ENCODE data around the gene ZNF280C. TPM values are rescaled to one million over a fixed set of nuclear protein-coding genes. Genes with fewer than 3 reads are reported as not detected.

ZNF280C gene
- total RNA-seq, 4 donors from 2014 or later, result 1.5 to 3.8 (median 3.3) TPM

DNA sequence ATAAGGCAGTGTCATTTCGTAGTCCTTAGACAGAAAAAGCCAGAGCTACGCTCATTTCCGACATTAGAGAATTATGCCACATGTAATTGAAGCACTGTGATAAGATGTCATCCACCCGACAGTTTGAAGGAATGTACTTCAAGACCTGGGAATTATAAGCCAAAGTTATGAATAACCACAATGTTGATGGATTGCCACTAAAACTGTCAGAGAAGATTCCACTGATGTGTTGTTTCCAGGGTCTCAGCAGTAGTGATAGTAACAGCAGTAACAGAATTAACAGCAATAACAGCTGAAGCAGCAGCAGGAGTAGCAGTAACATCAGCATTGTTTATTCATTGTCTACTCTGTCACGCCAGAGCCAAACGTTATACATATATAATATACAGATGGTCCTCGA is 72.2 kb downstream of the ZNF280C start:
- DNase-seq, result no peak
- no peaks in the 10 kb centered on the region for H3K4me1 ChIP-seq
- H3K27ac ChIP-seq, result no peak overlapping the region
- H3K36me3 ChIP-seq, result no peaks in the 10 kb centered on the region
- no peaks in the 10 kb centered on the region for H3K27me3 ChIP-seq
- no peaks in the 10 kb centered on the region for H3K9me3 ChIP-seq
- in situ Hi-C loops (cut with MboI; ENCODE audit: low sequenced_read_pairs in 4 of 4) (loop anchor here in 1 of 4 donors (10.0 kb wide), 1 partner anchor 122 kb away; no protein-coding TSS in a partner anchor), intact Hi-C loops (cut with DNase I; ENCODE audit: low total_unique reads) (no loop called here)
- ATAC-seq, result no peak
- TF ChIP-seq POLR2A (IDR thresholded peaks at IDR 0.05), result no peak
- TF ChIP-seq, protein P1, sequence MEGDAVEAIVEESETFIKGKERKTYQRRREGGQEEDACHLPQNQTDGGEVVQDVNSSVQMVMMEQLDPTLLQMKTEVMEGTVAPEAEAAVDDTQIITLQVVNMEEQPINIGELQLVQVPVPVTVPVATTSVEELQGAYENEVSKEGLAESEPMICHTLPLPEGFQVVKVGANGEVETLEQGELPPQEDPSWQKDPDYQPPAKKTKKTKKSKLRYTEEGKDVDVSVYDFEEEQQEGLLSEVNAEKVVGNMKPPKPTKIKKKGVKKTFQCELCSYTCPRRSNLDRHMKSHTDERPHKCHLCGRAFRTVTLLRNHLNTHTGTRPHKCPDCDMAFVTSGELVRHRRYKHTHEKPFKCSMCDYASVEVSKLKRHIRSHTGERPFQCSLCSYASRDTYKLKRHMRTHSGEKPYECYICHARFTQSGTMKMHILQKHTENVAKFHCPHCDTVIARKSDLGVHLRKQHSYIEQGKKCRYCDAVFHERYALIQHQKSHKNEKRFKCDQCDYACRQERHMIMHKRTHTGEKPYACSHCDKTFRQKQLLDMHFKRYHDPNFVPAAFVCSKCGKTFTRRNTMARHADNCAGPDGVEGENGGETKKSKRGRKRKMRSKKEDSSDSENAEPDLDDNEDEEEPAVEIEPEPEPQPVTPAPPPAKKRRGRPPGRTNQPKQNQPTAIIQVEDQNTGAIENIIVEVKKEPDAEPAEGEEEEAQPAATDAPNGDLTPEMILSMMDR (IDR thresholded peaks at IDR 0.05 in 4 of 5, conservative IDR thresholded peaks at IDR 0.05 in 1 of 5), result no peak
- H3K4me3 ChIP-seq, result no peak overlapping the region

DNA sequence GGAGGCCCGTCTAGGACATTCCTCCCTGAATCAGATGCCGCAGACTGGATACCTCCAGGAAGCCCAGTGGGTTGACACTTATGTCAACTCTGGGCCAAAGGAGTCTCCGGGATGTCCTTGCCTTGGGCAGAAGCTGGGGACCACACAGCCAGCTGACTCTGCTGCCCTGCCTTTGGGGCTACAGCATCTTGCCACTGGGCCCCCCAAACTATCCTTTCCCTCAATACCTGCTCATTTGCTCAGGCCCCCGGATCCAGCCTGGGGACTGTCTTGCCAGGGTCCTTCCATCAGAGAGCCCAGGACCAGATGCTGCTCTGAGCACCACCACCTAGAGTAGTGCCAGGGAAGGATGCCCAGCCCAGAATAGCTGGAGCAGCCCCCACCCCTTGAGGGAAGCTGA is 77.9 kb downstream of the ZNF280C start:
- Histone ChIP-seq H3K27ac (no peak overlapping the region), H3K4me1 (no peaks in the 10 kb centered on the region), H3K9me3 (no peaks in the 10 kb centered on the region), H3K4me3 (no peak overlapping the region), H3K27me3 (no peaks in the 10 kb centered on the region), H3K36me3 (no peaks in the 10 kb centered on the region)
- in situ Hi-C loops (cut with MboI; ENCODE audit: low sequenced_read_pairs in 4 of 4), result loop anchor here in 3 of 4 donors (5.0 to 10.0 kb wide), 2 partner anchors 114 to 116 kb away; no protein-coding TSS in a partner anchor
- DNase-seq (no peak), ATAC-seq (no peak)
- TF ChIP-seq, protein P1 (IDR thresholded peaks at IDR 0.05 in 4 of 5, conservative IDR thresholded peaks at IDR 0.05 in 1 of 5), result no peak
- no peak for TF ChIP-seq POLR2A (IDR thresholded peaks at IDR 0.05)
- intact Hi-C loops (cut with DNase I; ENCODE audit: low total_unique reads), result no loop called here

DNA sequence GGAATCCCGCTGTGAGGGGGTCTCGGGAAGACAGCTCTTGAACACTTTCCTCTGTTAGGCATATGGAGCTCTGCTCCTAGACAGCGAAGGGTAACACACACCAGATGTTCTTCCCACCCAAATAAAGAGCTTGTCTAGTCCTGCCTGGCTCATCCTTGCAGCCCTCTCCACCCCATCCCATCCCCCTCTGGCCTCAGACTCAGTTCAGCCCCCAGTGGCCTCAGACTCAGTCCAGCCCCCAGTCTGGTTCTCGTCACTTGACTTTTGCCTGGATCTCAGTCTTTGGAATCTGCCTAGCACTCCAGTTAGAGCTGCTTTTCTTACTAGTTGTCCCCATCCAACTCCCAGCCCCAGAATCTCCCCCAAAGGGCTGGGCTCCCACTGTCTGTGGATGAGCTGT is 82.0 kb downstream of the ZNF280C start:
- ATAC-seq (no peak), DNase-seq (no peak)
- no peaks in the 10 kb centered on the region for H3K27me3 ChIP-seq
- intact Hi-C loops (cut with DNase I; ENCODE audit: low total_unique reads) (no loop called here), in situ Hi-C loops (cut with MboI; ENCODE audit: low sequenced_read_pairs in 4 of 4) (loop anchor here in 1 of 4 donors (10.0 kb wide), 1 partner anchor 112 kb away; no protein-coding TSS in a partner anchor)
- no peak overlapping the region for H3K4me3 ChIP-seq
- no peaks in the 10 kb centered on the region for H3K4me1 ChIP-seq
- H3K9me3 ChIP-seq, result no peaks in the 10 kb centered on the region
- H3K27ac ChIP-seq, result no peak overlapping the region
- H3K36me3 ChIP-seq, result no peaks in the 10 kb centered on the region
- TF ChIP-seq, protein P1 (IDR thresholded peaks at IDR 0.05 in 4 of 5, conservative IDR thresholded peaks at IDR 0.05 in 1 of 5), result no peak
- no peak for TF ChIP-seq POLR2A (IDR thresholded peaks at IDR 0.05)

DNA sequence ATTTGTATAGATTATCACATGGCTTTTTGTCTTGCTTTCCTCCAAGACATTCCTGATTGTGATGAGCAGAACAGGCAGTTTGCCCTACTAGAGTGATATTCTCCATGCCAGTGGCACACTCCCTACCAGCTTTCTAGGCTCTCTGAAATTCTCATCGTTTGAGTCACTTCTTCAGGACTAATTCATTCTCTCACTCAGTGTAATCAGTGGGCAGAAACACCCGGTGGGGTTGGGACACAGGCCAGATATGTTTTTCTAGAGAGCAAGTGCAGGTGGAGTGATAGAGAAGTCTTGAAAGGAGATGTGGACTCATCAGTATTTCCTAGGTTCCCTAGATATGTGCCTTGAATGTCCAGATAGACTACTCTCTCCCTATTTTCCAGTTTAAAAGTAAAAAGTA is 83.8 kb downstream of the ZNF280C start:
- no peaks in the 10 kb centered on the region for H3K36me3 ChIP-seq
- no peak overlapping the region for H3K4me3 ChIP-seq
- no peaks in the 10 kb centered on the region for H3K9me3 ChIP-seq
- H3K27ac ChIP-seq, result no peak overlapping the region
- H3K4me1 ChIP-seq, result no peaks in the 10 kb centered on the region
- intact Hi-C loops (cut with DNase I; ENCODE audit: low total_unique reads) (no loop called here), in situ Hi-C loops (cut with MboI; ENCODE audit: low sequenced_read_pairs in 4 of 4) (loop anchor here in 1 of 4 donors (10.0 kb wide), 1 partner anchor 110 kb away; no protein-coding TSS in a partner anchor)
- H3K27me3 ChIP-seq, result no peaks in the 10 kb centered on the region
- DNase-seq, result no peak
- no peak for ATAC-seq
- TF ChIP-seq, protein P1 (IDR thresholded peaks at IDR 0.05 in 4 of 5, conservative IDR thresholded peaks at IDR 0.05 in 1 of 5), result no peak
- TF ChIP-seq POLR2A (IDR thresholded peaks at IDR 0.05), result no peak

DNA sequence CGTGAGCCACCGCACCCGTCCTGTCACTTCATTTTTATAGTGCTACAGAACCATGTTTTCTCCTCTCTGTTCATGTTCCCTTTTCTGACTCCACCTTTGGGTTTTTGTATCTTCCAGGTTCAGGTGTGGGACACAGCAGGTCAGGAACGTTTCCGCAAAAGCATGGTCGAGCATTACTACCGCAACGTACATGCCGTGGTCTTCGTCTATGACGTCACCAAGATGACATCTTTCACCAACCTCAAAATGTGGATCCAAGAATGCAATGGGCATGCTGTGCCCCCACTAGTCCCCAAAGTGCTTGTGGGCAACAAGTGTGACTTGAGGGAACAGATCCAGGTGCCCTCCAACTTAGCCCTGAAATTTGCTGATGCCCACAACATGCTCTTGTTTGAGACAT is 84.5 kb downstream of the ZNF280C start:
- no peak for ATAC-seq
- intact Hi-C loops (cut with DNase I; ENCODE audit: low total_unique reads), result no loop called here
- H3K27me3 ChIP-seq, result no peaks in the 10 kb centered on the region
- DNase-seq, result no peak
- no peaks in the 10 kb centered on the region for H3K36me3 ChIP-seq
- H3K9me3 ChIP-seq, result no peaks in the 10 kb centered on the region
- in situ Hi-C loops (cut with MboI; ENCODE audit: low sequenced_read_pairs in 4 of 4), result loop anchor here in 1 of 4 donors (10.0 kb wide), 1 partner anchor 109 kb away; no protein-coding TSS in a partner anchor
- no peak overlapping the region for H3K27ac ChIP-seq
- TF ChIP-seq POLR2A (IDR thresholded peaks at IDR 0.05), result no peak
- TF ChIP-seq, protein P1 (IDR thresholded peaks at IDR 0.05 in 4 of 5, conservative IDR thresholded peaks at IDR 0.05 in 1 of 5), result no peak
- no peak overlapping the region for H3K4me3 ChIP-seq
- H3K4me1 ChIP-seq, result no peaks in the 10 kb centered on the region

Measured in gastrocnemius medialis (tissue), 4 donors.